B cell (primary cell): Measurements from ENCODE around the gene KREMEN2. TPM values are rescaled to one million over a fixed set of nuclear protein-coding genes. Genes with fewer than 3 reads are reported as not detected.

Experiments used
- ATAC-seq: fragments of 200-7000 bp; cut with Tn5 transposase; one replicate; pipeline ENCODE4 v1.10.0; 2021; ENCODE audit warnings: low read depth, mild to moderate bottlenecking, moderate number of reproducible peaks, moderate library complexity
- CTCF ChIA-PET: fragments of 350-600 bp; sonication (Branson Sonifier 250); formaldehyde crosslinking; loops from one replicate; lab custom pipeline; 2021; ENCODE audit warnings: antibody characterized with exemption, inconsistent platforms; lab: Charles Lee
- POLR2A ChIA-PET: fragments of 350-600 bp; sonication (Branson Sonifier 250); formaldehyde crosslinking; loops from one replicate; lab custom pipeline; 2021; ENCODE audit warnings: antibody characterized with exemption; lab: Charles Lee
- DNase-seq: peaks from one replicate; pipeline ENCODE4 v3.0.0; 2013
- H2AFZ ChIP-seq: 2 replicates; pipeline ENCODE4 v1.6.1; 2012; ENCODE audit warnings: mild to moderate bottlenecking, low read depth, low read length; ENCODE audit not compliant: insufficient read depth, poor library complexity, severe bottlenecking
- H3K27ac ChIP-seq, 2 donors: 1 replicate in 1 of 2; 2 replicates in 1 of 2; pipeline ENCODE4 v1.5.1; 2012 to 2013; ENCODE audit warnings: low read length in 2 of 2, mild to moderate bottlenecking in 2 of 2, moderate library complexity in 1 of 2
- H3K27me3 ChIP-seq, 4 experiments: fragments of 200-600 bp in 1 of 4; sonication (generic) in 1 of 4; replicated peaks in 1 of 4; 1 replicate in 2 of 4; 2 replicates in 2 of 4; pipeline versions ENCODE4 v1.6.1 to v1.7.0; 2013 to 2016; ENCODE audit warnings: low read length in 3 of 4, mild to moderate bottlenecking in 2 of 4, mixed read lengths in 1 of 4, moderate library complexity in 1 of 4; ENCODE audit not compliant: insufficient read depth in 4 of 4, control insufficient read depth in 3 of 4; ENCODE audit errors: control extremely low read depth in 1 of 4
- H3K36me3 ChIP-seq, 2 experiments: replicated peaks in 1 of 2; 1 replicate in 1 of 2; 2 replicates in 1 of 2; pipeline versions ENCODE4 v1.6.1 to v1.7.1; 2013; ENCODE audit warnings: low read length in 1 of 2; ENCODE audit not compliant: insufficient read depth in 2 of 2, control insufficient read depth in 1 of 2; ENCODE audit errors: control extremely low read depth in 1 of 2, extremely low read depth in 1 of 2
- H3K4me1 ChIP-seq, 2 donors: fragments of 200-600 bp in 1 of 2; sonication (generic) in 1 of 2; 1 replicate in 1 of 2; 2 replicates in 1 of 2; pipeline versions ENCODE4 v1.5.1 to v1.6.1; 2013 to 2017; ENCODE audit warnings: low read length in 2 of 2; ENCODE audit not compliant: control insufficient read depth in 2 of 2, insufficient read depth in 2 of 2
- H3K4me2 ChIP-seq: replicated peaks from 2 replicates; pipeline ENCODE3; 2012; ENCODE audit warnings: mild to moderate bottlenecking, low read depth, low read length; ENCODE audit not compliant: poor library complexity, severe bottlenecking
- H3K4me3 ChIP-seq, 5 experiments: fragments of 200-600 bp in 1 of 5; sonication (generic) in 1 of 5; 1 replicate in 3 of 5; 2 replicates in 2 of 5; pipeline versions ENCODE4 v1.5.1 to v1.7.0; 2011 to 2016; ENCODE audit warnings: low read length in 4 of 5, mild to moderate bottlenecking in 4 of 5, low read depth in 2 of 5, control low read depth in 1 of 5, moderate library complexity in 1 of 5; ENCODE audit not compliant: insufficient read depth in 1 of 5; ENCODE audit errors: control extremely low read depth in 1 of 5, extremely low read depth in 1 of 5
- H3K79me2 ChIP-seq: fragments of 200-600 bp; sonication (generic); one replicate; pipeline ENCODE4 v1.6.0; 2016; ENCODE audit warnings: low read length; ENCODE audit not compliant: control insufficient read depth, insufficient read depth
- H3K9ac ChIP-seq: fragments of 200-600 bp; sonication (generic); 2 replicates; pipeline ENCODE4 v1.6.1; 2017; ENCODE audit warnings: mild to moderate bottlenecking, low read length, moderate library complexity
- H3K9me3 ChIP-seq, 3 donors: one replicate each; pipeline versions ENCODE4 v1.6.1 to v1.7.1; 2013; ENCODE audit warnings: low read length in 2 of 3; ENCODE audit not compliant: control insufficient read depth in 2 of 3, insufficient read depth in 1 of 3; ENCODE audit errors: control extremely low read depth in 1 of 3
- H4K20me1 ChIP-seq: 2 replicates; pipeline ENCODE4 v1.6.0; 2012; ENCODE audit warnings: mild to moderate bottlenecking, low read length; ENCODE audit not compliant: insufficient read depth, control insufficient read depth, poor library complexity, severe bottlenecking
- H3K27ac Mint-ChIP-seq: one replicate; pipeline ENCODE4 v1.8.0; 2021; ENCODE audit warnings: mixed read lengths
- H3K27me3 Mint-ChIP-seq: one replicate; pipeline ENCODE4 v1.8.0; 2021; ENCODE audit warnings: mixed read lengths
- H3K4me1 Mint-ChIP-seq: one replicate; pipeline ENCODE4 v1.8.0; 2021; ENCODE audit warnings: mixed read lengths
- H3K4me3 Mint-ChIP-seq: one replicate; pipeline ENCODE4 v1.8.0; 2021; ENCODE audit warnings: mixed read lengths
- H3K9me3 Mint-ChIP-seq: one replicate; pipeline ENCODE4 v1.8.0; 2022; ENCODE audit warnings: mixed read lengths; ENCODE audit not compliant: insufficient read depth
- EZH2 ChIP-seq: IDR thresholded peaks from 2 replicates; pipeline ENCODE4 v1.6.1; 2012; ENCODE audit warnings: borderline replicate concordance, low read depth, mild to moderate bottlenecking, moderate library complexity, low read length; ENCODE audit not compliant: insufficient read depth, poor library complexity, severe bottlenecking
- WGBS: methylation state at CpG from one replicate; pipeline ENCODE4 v1.1.5; 2013; ENCODE audit warnings: missing lambda C conversion rate; ENCODE audit not compliant: insufficient coverage; 5-methylcytosine and 5-hydroxymethylcytosine counted together
- intact Hi-C: fragments of 100-400 bp; cut with micrococcal nuclease; formaldehyde crosslinking; loops from one replicate; pipeline ENCODE4 v1.10.0; 2022
- polyA plus RNA-seq: library from polyadenylated mRNA; depleted of rRNA; stranded (reverse); fragments of >200 nt; gene quantifications from 2 replicates; pipeline ENCODE4 v1.2.3, GENCODE V29; 2012
- total RNA-seq, 2 donors: library from RNA; stranded (reverse); fragments of 120-200 nt in 1 of 2; gene quantifications; 1 replicate in 1 of 2; 2 replicates in 1 of 2; pipeline versions ENCODE4 v1.2.3 to v1.2.4, GENCODE V29; 2013 to 2022
- TF ChIP-seq, protein P1 (sequence below): fragments of 200-600 bp; IDR thresholded peaks from one replicate; pipeline ENCODE4 v1.8.0; 2022; ENCODE audit warnings: antibody characterized with exemption, mild to moderate bottlenecking

The KREMEN2 gene
- total and polyA plus RNA-seq, 2 donors (not counting 1 experiment from before 2014, with no cell fraction given): 0.17 to 1.1 TPM

DNA sequence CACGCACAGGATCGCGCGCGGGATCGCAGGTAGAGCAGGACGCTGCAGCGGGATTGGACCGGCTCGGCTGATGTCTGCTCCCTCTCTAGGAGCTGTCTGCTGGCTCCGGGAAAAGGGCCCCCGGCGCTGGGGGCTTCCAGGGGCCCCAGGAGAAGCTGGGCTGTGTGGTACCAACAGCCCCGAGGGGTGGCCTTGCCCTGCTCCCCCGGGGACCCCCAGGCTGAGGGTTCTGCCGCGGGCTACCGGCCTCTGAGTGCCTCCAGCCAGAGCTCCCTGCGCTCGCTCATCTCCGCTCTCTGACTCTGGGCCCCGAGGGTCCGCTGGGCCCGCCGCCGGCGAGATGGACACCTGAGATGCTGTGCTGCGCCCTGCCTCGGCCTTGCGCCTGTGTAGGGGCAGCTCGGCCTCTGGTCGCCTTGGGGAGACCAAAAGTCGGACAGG, 3.7 kb downstream of the KREMEN2 start:
- DNase-seq (no peak), ATAC-seq (no peak)
- Mint-ChIP-seq H3K4me1 (peaks cover 31% of the 10 kb centered on the region), H3K27me3 (peaks cover 16% of the 10 kb centered on the region), H3K27ac (no peak overlapping the region), H3K4me3 (peak overlapping the region; percentile 87), H3K9me3 (no peaks in the 10 kb centered on the region)
- Histone ChIP-seq H3K79me2 (no peaks in the 10 kb centered on the region), H3K4me3 (no peak overlapping the region), H3K27ac (no peak overlapping the region), H3K4me1 (peaks cover 65 to 68% of the 10 kb centered on the region in 2 donors), H3K9ac (no peak overlapping the region), H4K20me1 (peaks cover 29% of the 10 kb centered on the region), H3K9me3 (peaks cover 0 to 26% (median 0%) of the 10 kb centered on the region in 3 donors), H2AFZ (no peak overlapping the region), H3K36me3 (no peaks in the 10 kb centered on the region), H3K27me3 (peaks cover 0 to 58% (median 18%) of the 10 kb centered on the region in 4 experiments), H3K4me2 (peak overlapping the region; percentile 99)
- ChIA-PET POLR2A (interaction anchor here (2.0 kb wide), 1 partner anchor 13 kb away, joined by 10 read pairs; the partner anchor contains the start of gene PKMYT1), CTCF (interaction anchor here (1.3 to 2.3 kb wide), 3 partner anchors 9 to 41 kb away, joined by 3 to 7 read pairs (median 5); no protein-coding TSS in a partner anchor)
- no peak for TF ChIP-seq EZH2
- TF ChIP-seq, protein P1, sequence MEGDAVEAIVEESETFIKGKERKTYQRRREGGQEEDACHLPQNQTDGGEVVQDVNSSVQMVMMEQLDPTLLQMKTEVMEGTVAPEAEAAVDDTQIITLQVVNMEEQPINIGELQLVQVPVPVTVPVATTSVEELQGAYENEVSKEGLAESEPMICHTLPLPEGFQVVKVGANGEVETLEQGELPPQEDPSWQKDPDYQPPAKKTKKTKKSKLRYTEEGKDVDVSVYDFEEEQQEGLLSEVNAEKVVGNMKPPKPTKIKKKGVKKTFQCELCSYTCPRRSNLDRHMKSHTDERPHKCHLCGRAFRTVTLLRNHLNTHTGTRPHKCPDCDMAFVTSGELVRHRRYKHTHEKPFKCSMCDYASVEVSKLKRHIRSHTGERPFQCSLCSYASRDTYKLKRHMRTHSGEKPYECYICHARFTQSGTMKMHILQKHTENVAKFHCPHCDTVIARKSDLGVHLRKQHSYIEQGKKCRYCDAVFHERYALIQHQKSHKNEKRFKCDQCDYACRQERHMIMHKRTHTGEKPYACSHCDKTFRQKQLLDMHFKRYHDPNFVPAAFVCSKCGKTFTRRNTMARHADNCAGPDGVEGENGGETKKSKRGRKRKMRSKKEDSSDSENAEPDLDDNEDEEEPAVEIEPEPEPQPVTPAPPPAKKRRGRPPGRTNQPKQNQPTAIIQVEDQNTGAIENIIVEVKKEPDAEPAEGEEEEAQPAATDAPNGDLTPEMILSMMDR: no peak
- 56% methylated on average over 33 of the region's 33 CpGs for WGBS
- intact Hi-C loops: loop anchor here (2.0 to 5.0 kb wide), 2 partner anchors 55 to 57 kb away; partner anchors contain the start of genes FLYWCH1, HCFC1R1, THOC6 and TNFRSF12A

GRCh38 chr16:2968368-2968737, 4.3 kb downstream of the KREMEN2 start:
- Histone ChIP-seq H3K27me3 (peaks cover 0 to 54% (median 17%) of the 10 kb centered on the region in 4 experiments), H3K4me1 (peaks cover 58 to 61% of the 10 kb centered on the region in 2 donors), H3K36me3 (no peaks in the 10 kb centered on the region), H3K4me3 (peak overlapping the region in 4 of 5 experiments; percentile 39 to 64 (median 60)), H3K9ac (peak overlapping the region; percentile 73), H3K4me2 (peak overlapping the region; percentile 99), H4K20me1 (peaks cover 24% of the 10 kb centered on the region), H3K9me3 (peaks cover 0 to 25% (median 0%) of the 10 kb centered on the region in 3 donors), H3K27ac (no peak overlapping the region), H3K79me2 (no peaks in the 10 kb centered on the region), H2AFZ (no peak overlapping the region)
- peak overlapping the region; percentile 87 for H3K4me3 Mint-ChIP-seq
- DNase-seq (no peak), ATAC-seq (no peak)
- H3K4me1 Mint-ChIP-seq: peaks cover 28% of the 10 kb centered on the region
- intact Hi-C loops: loop anchor here (2.0 to 5.0 kb wide), 2 partner anchors 54 to 58 kb away; partner anchors contain the start of genes FLYWCH1, HCFC1R1, THOC6 and TNFRSF12A
- ChIA-PET POLR2A (interaction anchor here (2.0 kb wide), 1 partner anchor 12 kb away, joined by 10 read pairs; the partner anchor contains the start of gene PKMYT1), CTCF (interaction anchor here (1.7 to 2.3 kb wide), 2 partner anchors 14 to 41 kb away, joined by 3 to 7 read pairs; no protein-coding TSS in a partner anchor)
- H3K9me3 Mint-ChIP-seq: no peaks in the 10 kb centered on the region
- peak overlapping the region; percentile 73 for H3K27ac Mint-ChIP-seq
- peaks cover 16% of the 10 kb centered on the region for H3K27me3 Mint-ChIP-seq
- TF ChIP-seq, protein P1: no peak
- TF ChIP-seq EZH2: no peak
- WGBS: 17% methylated on average over 18 of the region's 18 CpGs
